ENCODE data around the gene MS4A6A.
A peak's percentile ranks its signal among the peaks of the same experiment; 100 is the strongest.
"Not testable (repeated sequence)": the region's sequence is repeated elsewhere in the genome, so short reads cannot be mapped to it uniquely, and the experiment has no call there.

MS4A6A gene

GRCh38 chr11:60182541-60183330, at the start of gene MS4A6A:
TSS of gene MS4A6A (minus strand) at chr11:60183083. CDS start at chr11:60181727, 1,356 bp downstream.
- DNase-seq = no peak

GRCh38 chr11:60230681-60231080, 47.8 kb upstream of the MS4A6A start:
- no peak for DNase-seq

GRCh38 chr11:60222141-60222540, 39.3 kb upstream of the MS4A6A start:
- DNase-seq = no peak

- no peak for DNase-seq
Observed at GRCh38 chr11:60221692-60222091, 38.8 kb upstream of the MS4A6A start.

GRCh38 chr11:60221181-60221580, 38.3 kb upstream of the MS4A6A start:
- no peak for DNase-seq

- no peak for DNase-seq
Observed at GRCh38 chr11:60214386-60214785, 31.5 kb upstream of the MS4A6A start.

GRCh38 chr11:60211206-60211605, 28.3 kb upstream of the MS4A6A start:
- no peak for DNase-seq

- no peak for DNase-seq
Observed at GRCh38 chr11:60209977-60210376, 27.1 kb upstream of the MS4A6A start.

- DNase-seq = no peak
Observed at GRCh38 chr11:60208951-60209350, 26.1 kb upstream of the MS4A6A start.

GRCh38 chr11:60208146-60208895, 25.4 kb upstream of the MS4A6A start:
- no peak for DNase-seq

GRCh38 chr11:60206616-60207015, 23.7 kb upstream of the MS4A6A start:
- DNase-seq = no peak

GRCh38 chr11:60204922-60205321, 22.0 kb upstream of the MS4A6A start:
- no peak for DNase-seq

GRCh38 chr11:60201334-60201733, 18.5 kb upstream of the MS4A6A start:
- not testable (repeated sequence) for DNase-seq

- no peak for DNase-seq
Observed at GRCh38 chr11:60197442-60197841, 14.6 kb upstream of the MS4A6A start.

- DNase-seq = no peak
Observed at GRCh38 chr11:60195923-60196368, 13.1 kb upstream of the MS4A6A start.

- DNase-seq = no peak
Observed at GRCh38 chr11:60194511-60194910, 11.6 kb upstream of the MS4A6A start.

GRCh38 chr11:60193687-60194433, 11.0 kb upstream of the MS4A6A start:
- peak; percentile 60 for DNase-seq

- not testable (repeated sequence) for DNase-seq
Observed at GRCh38 chr11:60192564-60192963, 9.7 kb upstream of the MS4A6A start.

- not testable (repeated sequence) for DNase-seq
Observed at GRCh38 chr11:60188481-60188880, 5.6 kb upstream of the MS4A6A start.

GRCh38 chr11:60186128-60186527, 3.2 kb upstream of the MS4A6A start:
- not testable (repeated sequence) for DNase-seq

- not testable (repeated sequence) for DNase-seq
Observed at GRCh38 chr11:60185512-60185827, 2.6 kb upstream of the MS4A6A start.

GRCh38 chr11:60184824-60185511, 2.1 kb upstream of the MS4A6A start:
- DNase-seq = no peak
